Measurements from ENCODE around the gene STUB1. TPM values are rescaled to one million over a fixed set of nuclear protein-coding genes. Genes with fewer than 3 reads are reported as not detected.
"Not testable (repeated sequence)": the region's sequence is repeated elsewhere in the genome, so short reads cannot be mapped to it uniquely, and the experiment has no call there.

The STUB1 gene
- polyA plus RNA-seq, 1 experiment = 88.8 TPM

GRCh38 chr16:687499-687898 is 7.3 kb downstream of the STUB1 start:
- Histone ChIP-seq H3K27ac (ENCODE audit: low read depth, low read length) (no peak overlapping the region), H3K4me3 (ENCODE audit: low read depth, low read length) (no peak overlapping the region), H3K27me3 (ENCODE audit: control insufficient read depth, insufficient read depth, low read length) (peaks cover 6% of the 10 kb centered on the region), H3K9me3 (ENCODE audit: control insufficient read depth, insufficient read depth, low read length) (peaks cover 9% of the 10 kb centered on the region; the same call in 1 of the 2 replicates)
- no peak for DNase-seq (ENCODE audit: low read depth, low spot score)
- TF ChIP-seq CTCF (IDR thresholded peaks at IDR 0.05; ENCODE audit: low read depth, low read length) = no peak
- CTCF ChIA-PET = no interaction called here
- POLR2A ChIA-PET = no interaction called here

- peaks cover 12% of the 10 kb centered on the region; the same call in 1 of the 2 replicates for H3K9me3 ChIP-seq (ENCODE audit: control insufficient read depth, insufficient read depth, low read length)
- DNase-seq (ENCODE audit: low read depth, low spot score) = no peak
- peaks cover 20% of the 10 kb centered on the region for H3K27me3 ChIP-seq (ENCODE audit: control insufficient read depth, insufficient read depth, low read length)
- TF ChIP-seq CTCF (IDR thresholded peaks at IDR 0.05; ENCODE audit: low read depth, low read length) = no peak
- ChIA-PET CTCF (interaction anchor here (0.9 to 1.2 kb wide), 2 partner anchors 23 to 27 kb away, joined by 3 read pairs; no protein-coding TSS in a partner anchor), POLR2A (interaction anchor here (0.6 to 1.7 kb wide), 3 partner anchors 9 to 31 kb away, joined by 3 to 10 read pairs (median 4); partner anchors contain the start of gene STUB1)
- peak overlapping the region; percentile 11 for H3K27ac ChIP-seq (ENCODE audit: low read depth, low read length)
- H3K4me3 ChIP-seq (ENCODE audit: low read depth, low read length) = peak overlapping the region; percentile 77
These were observed 9.1 kb downstream of the STUB1 start for GRCh38 chr16:689175-689897.

GRCh38 chr16:691242-691641 is 11.0 kb downstream of the STUB1 start:
- H3K27ac ChIP-seq (ENCODE audit: low read depth, low read length); H3K9me3 ChIP-seq (ENCODE audit: control insufficient read depth, insufficient read depth, low read length); CTCF ChIA-PET; H3K4me3 ChIP-seq (ENCODE audit: low read depth, low read length); DNase-seq (ENCODE audit: low read depth, low spot score): not testable (repeated sequence)
- H3K27me3 ChIP-seq (ENCODE audit: control insufficient read depth, insufficient read depth, low read length) = peaks cover 36% of the 10 kb centered on the region
- POLR2A ChIA-PET = interaction anchor here (0.8 kb wide), 1 partner anchor 33 kb away, joined by 5 read pairs; no protein-coding TSS in a partner anchor

GRCh38 chr16:692356-693108 is 12.3 kb downstream of the STUB1 start:
- Histone ChIP-seq H3K27me3 (ENCODE audit: control insufficient read depth, insufficient read depth, low read length) (peaks cover 36% of the 10 kb centered on the region), H3K9me3 (ENCODE audit: control insufficient read depth, insufficient read depth, low read length) (peaks cover 3% of the 10 kb centered on the region; the same call in 1 of the 2 replicates), H3K27ac (ENCODE audit: low read depth, low read length) (no peak overlapping the region), H3K4me3 (ENCODE audit: low read depth, low read length) (no peak overlapping the region)
- DNase-seq (ENCODE audit: low read depth, low spot score) = no peak
- CTCF ChIA-PET = interaction anchor here (0.6 kb wide), 1 partner anchor 24 kb away, joined by 3 read pairs; the partner anchor contains the start of gene RHOT2
- no peak for TF ChIP-seq CTCF (IDR thresholded peaks at IDR 0.05; ENCODE audit: low read depth, low read length)
- POLR2A ChIA-PET = no interaction called here

GRCh38 chr16:693364-693763 is 13.2 kb downstream of the STUB1 start:
- POLR2A ChIA-PET = no interaction called here
- H3K4me3 ChIP-seq (ENCODE audit: low read depth, low read length) = no peak overlapping the region
- H3K9me3 ChIP-seq (ENCODE audit: control insufficient read depth, insufficient read depth, low read length) = peaks cover 3% of the 10 kb centered on the region; the same call in 1 of the 2 replicates
- TF ChIP-seq CTCF (IDR thresholded peaks at IDR 0.05; ENCODE audit: low read depth, low read length) = no peak
- no peak for DNase-seq (ENCODE audit: low read depth, low spot score)
- H3K27ac ChIP-seq (ENCODE audit: low read depth, low read length) = no peak overlapping the region
- peaks cover 36% of the 10 kb centered on the region for H3K27me3 ChIP-seq (ENCODE audit: control insufficient read depth, insufficient read depth, low read length)
- CTCF ChIA-PET = no interaction called here

Data from AG04450 (cell line).